Activated naive CD8-positive, alpha-beta T cell treated with anti-CD3 and anti-CD28 coated beads, Interleukin-2, amount 50 U/mL, for 24 hours (primary cell): ENCODE data around the gene AGMAT.
A peak's percentile ranks its signal among the peaks of the same experiment; 100 is the strongest.

Experiments
- ATAC-seq: fragments of 150-1000 bp; cut with Tn5 transposase; one replicate; pipeline ENCODE4 v1.10.0; 2021
- DNase-seq: peaks from one replicate; pipeline ENCODE4 v3.0.0; 2021
- H3K27ac Mint-ChIP-seq: one replicate; pipeline ENCODE4 v1.8.0; 2021; ENCODE audit warnings: mild to moderate bottlenecking, mixed read lengths
- H3K27me3 Mint-ChIP-seq: one replicate; pipeline ENCODE4 v1.8.0; 2021; ENCODE audit warnings: mixed read lengths
- H3K36me3 Mint-ChIP-seq: one replicate; pipeline ENCODE4 v1.8.0; 2021; ENCODE audit warnings: low read depth, mixed read lengths
- H3K4me1 Mint-ChIP-seq: one replicate; pipeline ENCODE4 v1.8.0; 2021; ENCODE audit warnings: mixed read lengths
- H3K4me3 Mint-ChIP-seq: one replicate; pipeline ENCODE4 v1.8.0; 2021; ENCODE audit warnings: mild to moderate bottlenecking, moderate library complexity, mixed read lengths
- H3K9me3 Mint-ChIP-seq: one replicate; pipeline ENCODE4 v1.8.0; 2021; ENCODE audit warnings: mixed read lengths

Gene AGMAT

DNA sequence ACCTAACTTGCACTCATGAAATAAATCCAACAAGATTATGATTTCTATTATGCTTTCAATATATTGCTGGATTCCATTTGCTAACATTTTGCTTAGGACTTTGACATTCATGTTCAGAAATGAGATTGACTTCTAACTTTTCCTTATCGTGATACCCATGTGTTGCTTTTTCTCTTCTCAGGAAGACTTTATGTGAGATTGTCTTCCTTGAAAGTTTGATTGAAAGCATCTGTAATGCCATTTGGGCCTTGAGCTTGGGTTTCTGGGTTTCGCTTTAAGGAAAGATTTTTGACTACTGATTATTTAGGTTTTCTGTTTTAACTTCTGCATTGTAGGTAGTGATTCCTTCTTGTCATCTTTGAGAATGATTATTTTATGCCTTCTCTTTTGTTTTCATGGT, 27.8 kb downstream of the AGMAT start:
- ATAC-seq: no peak
- no peaks in the 10 kb centered on the region for H3K27me3 Mint-ChIP-seq
- no peaks in the 10 kb centered on the region for H3K9me3 Mint-ChIP-seq
- no peaks in the 10 kb centered on the region for H3K4me1 Mint-ChIP-seq
- H3K27ac Mint-ChIP-seq: no peak overlapping the region
- no peak for DNase-seq
- peaks cover 7% of the 10 kb centered on the region for H3K36me3 Mint-ChIP-seq
- no peak overlapping the region for H3K4me3 Mint-ChIP-seq

DNA sequence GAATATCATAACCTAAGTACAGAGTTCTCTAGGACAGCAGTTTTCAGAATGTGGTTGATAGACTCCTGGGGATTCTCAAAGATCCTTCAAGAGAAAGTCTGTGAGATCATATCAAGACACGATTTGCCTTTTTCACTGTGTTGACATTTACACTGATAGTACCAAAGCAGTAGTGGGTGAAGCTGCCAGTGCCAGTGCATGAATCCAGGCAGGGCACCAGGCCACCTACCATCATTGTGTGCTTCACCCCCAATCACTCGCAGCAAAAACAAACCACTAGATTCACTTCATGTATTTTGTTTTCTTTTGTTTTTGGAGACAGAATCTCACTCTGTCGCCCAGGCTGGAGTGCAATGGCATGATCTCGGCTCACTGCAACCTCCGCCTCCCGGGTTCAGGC, 34.3 kb downstream of the AGMAT start:
- H3K4me1 Mint-ChIP-seq: no peaks in the 10 kb centered on the region
- no peaks in the 10 kb centered on the region for H3K27me3 Mint-ChIP-seq
- no peak overlapping the region for H3K4me3 Mint-ChIP-seq
- peaks cover 18% of the 10 kb centered on the region for H3K36me3 Mint-ChIP-seq
- H3K9me3 Mint-ChIP-seq: no peaks in the 10 kb centered on the region
- no peak for ATAC-seq
- DNase-seq: no peak
- no peak overlapping the region for H3K27ac Mint-ChIP-seq

GRCh38 chr1:15546641-15547040, 38.2 kb downstream of the AGMAT start:
- H3K27me3 Mint-ChIP-seq: no peaks in the 10 kb centered on the region
- no peak for DNase-seq
- H3K4me1 Mint-ChIP-seq: no peaks in the 10 kb centered on the region
- H3K27ac Mint-ChIP-seq: no peak overlapping the region
- no peaks in the 10 kb centered on the region for H3K9me3 Mint-ChIP-seq
- no peak for ATAC-seq
- H3K36me3 Mint-ChIP-seq: peaks cover 24% of the 10 kb centered on the region
- H3K4me3 Mint-ChIP-seq: no peak overlapping the region

GRCh38 chr1:15543589-15544568, 41.0 kb downstream of the AGMAT start:
- no peaks in the 10 kb centered on the region for H3K9me3 Mint-ChIP-seq
- ATAC-seq (no peak), DNase-seq (no peak)
- H3K27ac Mint-ChIP-seq: no peak overlapping the region
- H3K4me1 Mint-ChIP-seq: no peaks in the 10 kb centered on the region
- H3K4me3 Mint-ChIP-seq: no peak overlapping the region
- peaks cover 21% of the 10 kb centered on the region for H3K36me3 Mint-ChIP-seq
- H3K27me3 Mint-ChIP-seq: no peaks in the 10 kb centered on the region

- no peak overlapping the region for H3K27ac Mint-ChIP-seq
- no peak overlapping the region for H3K4me3 Mint-ChIP-seq
- DNase-seq (no peak), ATAC-seq (no peak)
- peaks cover 23% of the 10 kb centered on the region for H3K36me3 Mint-ChIP-seq
- H3K4me1 Mint-ChIP-seq: peaks cover 2% of the 10 kb centered on the region
- H3K27me3 Mint-ChIP-seq: no peaks in the 10 kb centered on the region
- H3K9me3 Mint-ChIP-seq: no peaks in the 10 kb centered on the region
Measured at GRCh38 chr1:15543251-15543588, 41.6 kb downstream of the AGMAT start.

DNA sequence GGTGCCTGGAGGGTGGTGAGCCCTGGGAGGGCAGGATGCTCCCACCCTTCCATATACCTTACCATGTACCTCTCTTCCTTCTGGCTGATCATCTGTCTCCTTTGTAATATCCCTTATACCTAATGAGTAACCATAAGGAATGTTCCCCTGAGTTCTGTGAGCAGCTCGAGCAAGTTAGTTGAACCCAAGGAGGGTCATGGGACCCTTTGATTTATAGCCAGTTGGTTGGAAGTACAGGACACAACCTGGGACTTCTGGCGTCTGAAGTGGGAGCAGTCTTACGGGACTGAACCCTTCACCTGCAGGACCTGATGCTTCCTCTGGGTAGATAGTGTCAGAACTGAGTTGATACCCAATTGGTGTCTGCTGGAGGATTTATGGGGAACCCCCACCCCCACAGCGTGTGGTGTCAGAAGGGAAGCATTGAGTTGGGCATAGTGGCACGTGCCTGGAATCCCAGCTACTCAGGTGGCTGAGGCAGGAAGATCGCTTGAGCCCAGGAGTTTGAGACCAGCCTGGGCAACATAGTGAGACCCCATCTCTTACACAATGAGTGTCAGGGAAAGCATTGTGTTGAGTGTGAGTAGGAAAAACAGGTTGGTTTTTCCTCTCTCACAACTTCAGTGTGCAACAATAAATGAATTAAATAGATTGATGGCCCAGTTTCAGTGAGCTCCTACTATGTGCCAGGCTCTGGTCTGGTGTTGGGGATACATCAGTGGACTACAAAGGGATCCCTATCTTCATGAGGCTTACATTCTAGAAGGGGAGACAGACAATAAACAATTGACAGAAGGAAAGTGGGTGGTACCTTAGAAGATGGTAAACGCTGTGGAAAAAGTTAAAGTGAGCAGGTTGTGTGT, 42.2 kb downstream of the AGMAT start:
- H3K4me3 Mint-ChIP-seq: no peak overlapping the region
- no peak overlapping the region for H3K27ac Mint-ChIP-seq
- no peaks in the 10 kb centered on the region for H3K27me3 Mint-ChIP-seq
- peaks cover 20% of the 10 kb centered on the region for H3K36me3 Mint-ChIP-seq
- ATAC-seq (no peak), DNase-seq (no peak)
- H3K9me3 Mint-ChIP-seq: no peaks in the 10 kb centered on the region
- peaks cover 2% of the 10 kb centered on the region for H3K4me1 Mint-ChIP-seq

DNA sequence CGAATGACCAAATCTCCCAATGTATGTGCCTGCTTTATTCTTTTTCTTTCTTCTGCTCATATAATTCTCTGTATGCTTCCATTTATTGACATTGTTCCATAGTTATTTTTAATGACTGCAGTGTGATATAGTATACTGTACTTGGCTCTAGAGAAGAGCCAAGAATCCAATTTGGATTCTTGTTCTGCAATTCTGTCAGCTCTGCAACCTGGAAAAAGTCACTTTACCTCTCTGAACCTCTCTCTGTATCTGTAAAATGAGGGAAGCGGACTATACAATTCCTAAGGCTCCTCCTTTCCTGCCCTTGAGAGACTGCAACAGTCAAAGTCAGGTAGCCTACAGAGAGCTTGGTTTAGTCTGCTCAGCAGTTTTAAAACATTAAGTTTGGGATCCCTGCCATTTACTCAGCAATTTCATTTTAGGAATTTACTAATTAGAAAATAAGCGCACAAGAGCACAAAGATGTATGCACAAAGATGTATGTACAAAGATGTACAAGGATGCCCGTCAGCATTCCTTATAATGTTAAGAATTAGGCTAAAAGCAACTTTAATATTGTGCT, 43.5 kb downstream of the AGMAT start:
- H3K4me1 Mint-ChIP-seq: peaks cover 2% of the 10 kb centered on the region
- H3K27ac Mint-ChIP-seq: no peak overlapping the region
- H3K27me3 Mint-ChIP-seq: no peaks in the 10 kb centered on the region
- H3K4me3 Mint-ChIP-seq: no peak overlapping the region
- H3K36me3 Mint-ChIP-seq: peaks cover 21% of the 10 kb centered on the region
- no peak for DNase-seq
- ATAC-seq: no peak
- no peaks in the 10 kb centered on the region for H3K9me3 Mint-ChIP-seq

- no peaks in the 10 kb centered on the region for H3K27me3 Mint-ChIP-seq
- DNase-seq (no peak), ATAC-seq (no peak)
- no peaks in the 10 kb centered on the region for H3K9me3 Mint-ChIP-seq
- H3K36me3 Mint-ChIP-seq: peaks cover 20% of the 10 kb centered on the region
- no peak overlapping the region for H3K27ac Mint-ChIP-seq
- H3K4me3 Mint-ChIP-seq: no peak overlapping the region
- peaks cover 2% of the 10 kb centered on the region for H3K4me1 Mint-ChIP-seq
Measured at GRCh38 chr1:15540186-15540585, 44.7 kb downstream of the AGMAT start.

- peaks cover 2% of the 10 kb centered on the region for H3K4me1 Mint-ChIP-seq
- H3K36me3 Mint-ChIP-seq: peaks cover 20% of the 10 kb centered on the region
- no peak overlapping the region for H3K27ac Mint-ChIP-seq
- no peaks in the 10 kb centered on the region for H3K9me3 Mint-ChIP-seq
- DNase-seq: no peak
- H3K4me3 Mint-ChIP-seq: no peak overlapping the region
- ATAC-seq: no peak
- H3K27me3 Mint-ChIP-seq: no peaks in the 10 kb centered on the region
Measured at GRCh38 chr1:15538771-15539170, 46.1 kb downstream of the AGMAT start.

- H3K36me3 Mint-ChIP-seq: peaks cover 6% of the 10 kb centered on the region
- H3K9me3 Mint-ChIP-seq: no peaks in the 10 kb centered on the region
- DNase-seq (no peak), ATAC-seq (no peak)
- no peak overlapping the region for H3K4me3 Mint-ChIP-seq
- H3K27me3 Mint-ChIP-seq: no peaks in the 10 kb centered on the region
- no peak overlapping the region for H3K27ac Mint-ChIP-seq
- peaks cover 22% of the 10 kb centered on the region for H3K4me1 Mint-ChIP-seq
Measured at GRCh38 chr1:15531682-15532081, 53.2 kb downstream of the AGMAT start.

- ATAC-seq: no peak
- peaks cover 28% of the 10 kb centered on the region for H3K4me1 Mint-ChIP-seq
- peaks cover 5% of the 10 kb centered on the region for H3K36me3 Mint-ChIP-seq
- H3K4me3 Mint-ChIP-seq: no peak overlapping the region
- no peak for DNase-seq
- H3K27ac Mint-ChIP-seq: no peak overlapping the region
- H3K9me3 Mint-ChIP-seq: no peaks in the 10 kb centered on the region
- H3K27me3 Mint-ChIP-seq: peaks cover 4% of the 10 kb centered on the region
Measured at GRCh38 chr1:15531003-15531402, 53.8 kb downstream of the AGMAT start.

- DNase-seq (peak; percentile 96), ATAC-seq (peak; percentile 70)
- peaks cover 4% of the 10 kb centered on the region for H3K27me3 Mint-ChIP-seq
- H3K4me1 Mint-ChIP-seq: peaks cover 44% of the 10 kb centered on the region
- H3K36me3 Mint-ChIP-seq: peaks cover 5% of the 10 kb centered on the region
- H3K9me3 Mint-ChIP-seq: no peaks in the 10 kb centered on the region
- H3K4me3 Mint-ChIP-seq: peak within 1 kb of the TSS; percentile 85
- peak within 1 kb of the TSS; percentile 98 for H3K27ac Mint-ChIP-seq
Measured at GRCh38 chr1:15526490-15527339, 58.1 kb downstream of the AGMAT start, which contains the start of gene DNAJC16. TSS of gene DNAJC16 (plus strand) at chr1:15526848. CDS start at chr1:15529106, 2,258 bp downstream.

GRCh38 chr1:15526021-15526489, 58.8 kb downstream of the AGMAT start:
- H3K27me3 Mint-ChIP-seq: peaks cover 4% of the 10 kb centered on the region
- H3K9me3 Mint-ChIP-seq: no peaks in the 10 kb centered on the region
- H3K36me3 Mint-ChIP-seq: peaks cover 4% of the 10 kb centered on the region
- DNase-seq (peak; percentile 8), ATAC-seq (no peak)
- H3K4me1 Mint-ChIP-seq: peaks cover 46% of the 10 kb centered on the region
- peak overlapping the region; percentile 85 for H3K4me3 Mint-ChIP-seq
- peak overlapping the region; percentile 98 for H3K27ac Mint-ChIP-seq
